Endodermal cell (in vitro differentiated cells): ENCODE measurements around the gene CLN3. TPM values are rescaled to one million over a fixed set of nuclear protein-coding genes. Genes with fewer than 3 reads are reported as not detected.

ENCODE experiments used
- DNase-seq: peaks from one replicate; pipeline ENCODE4 v3.0.0-alpha.2; 2017
- H3K27ac ChIP-seq: 2 replicates; pipeline ENCODE4 v1.5.1; 2013; ENCODE audit warnings: mild to moderate bottlenecking, low read depth, low read length, moderate library complexity
- H3K27me3 ChIP-seq: 2 replicates; pipeline ENCODE4 v1.6.1; 2013; ENCODE audit warnings: mild to moderate bottlenecking, low read length, moderate library complexity; ENCODE audit not compliant: insufficient read depth, control insufficient read depth, poor library complexity, severe bottlenecking
- H3K36me3 ChIP-seq: 2 replicates; pipeline ENCODE4 v1.7.0; 2013; ENCODE audit warnings: mild to moderate bottlenecking, low read length, moderate library complexity; ENCODE audit not compliant: control insufficient read depth, insufficient read depth
- H3K4me1 ChIP-seq: one replicate; pipeline ENCODE4 v1.7.0; 2013; ENCODE audit warnings: low read length; ENCODE audit not compliant: control insufficient read depth, insufficient read depth
- H3K4me3 ChIP-seq: 2 replicates; pipeline ENCODE4 v1.5.1; 2013; ENCODE audit warnings: mild to moderate bottlenecking, low read length, moderate library complexity
- H3K9ac ChIP-seq: 2 replicates; pipeline ENCODE4 v1.6.1; 2013; ENCODE audit warnings: mild to moderate bottlenecking, low read length, moderate library complexity; ENCODE audit not compliant: poor library complexity, severe bottlenecking; ENCODE audit errors: extremely low read depth
- H3K9me3 ChIP-seq: 2 replicates; pipeline ENCODE4 v1.6.1; 2013; ENCODE audit warnings: mild to moderate bottlenecking, low read length, moderate library complexity; ENCODE audit not compliant: control insufficient read depth
- H3K27ac Mint-ChIP-seq: 2 replicates; pipeline ENCODE4 v1.8.0; 2020; ENCODE audit warnings: mixed read lengths
- H3K27me3 Mint-ChIP-seq: 2 replicates; pipeline ENCODE4 v1.8.0; 2021; ENCODE audit warnings: mild to moderate bottlenecking, mixed read lengths; ENCODE audit not compliant: insufficient read depth
- H3K36me3 Mint-ChIP-seq: 2 replicates; pipeline ENCODE4 v1.8.0; 2020; ENCODE audit warnings: low read depth, mixed read lengths
- H3K4me1 Mint-ChIP-seq: 2 replicates; pipeline ENCODE4 v1.8.0; 2020; ENCODE audit warnings: mixed read lengths
- H3K4me3 Mint-ChIP-seq: 2 replicates; pipeline ENCODE4 v1.8.0; 2020; ENCODE audit warnings: mild to moderate bottlenecking, moderate library complexity, mixed read lengths
- H3K9me3 Mint-ChIP-seq: 2 replicates; pipeline ENCODE4 v1.8.0; 2020; ENCODE audit warnings: mild to moderate bottlenecking, mixed read lengths
- WGBS, 2 experiments: methylation state at CpG; one replicate each; pipeline versions ENCODE4 v1.1.5 to v1.1.7; 2013; ENCODE audit warnings: missing lambda C conversion rate in 2 of 2, mixed read lengths in 1 of 2; ENCODE audit not compliant: insufficient coverage in 1 of 2, insufficient read length in 1 of 2; 5-methylcytosine and 5-hydroxymethylcytosine counted together
- total RNA-seq, 2 donors: library from RNA; stranded (reverse); fragmentation: NEBNext Ultra II Directional in 1 of 2; extraction: Animal tissue kit (Norgen Biotek cat#: 25700) in 1 of 2; gene quantifications; 2 replicates in 1 of 2; 3 replicates in 1 of 2; pipeline ENCODE4 v1.2.1, GENCODE V29; 2021
- TF ChIP-seq, protein P1 (sequence below): fragments of 200-600 bp; sonication (generic); conservative IDR thresholded peaks from 2 replicates; pipeline ENCODE4 v1.5.0; 2021; ENCODE audit warnings: antibody characterized with exemption, mild to moderate bottlenecking

CLN3 gene
- total RNA-seq, 2 donors from 2014 or later: 29.9 to 30.2 TPM

DNA sequence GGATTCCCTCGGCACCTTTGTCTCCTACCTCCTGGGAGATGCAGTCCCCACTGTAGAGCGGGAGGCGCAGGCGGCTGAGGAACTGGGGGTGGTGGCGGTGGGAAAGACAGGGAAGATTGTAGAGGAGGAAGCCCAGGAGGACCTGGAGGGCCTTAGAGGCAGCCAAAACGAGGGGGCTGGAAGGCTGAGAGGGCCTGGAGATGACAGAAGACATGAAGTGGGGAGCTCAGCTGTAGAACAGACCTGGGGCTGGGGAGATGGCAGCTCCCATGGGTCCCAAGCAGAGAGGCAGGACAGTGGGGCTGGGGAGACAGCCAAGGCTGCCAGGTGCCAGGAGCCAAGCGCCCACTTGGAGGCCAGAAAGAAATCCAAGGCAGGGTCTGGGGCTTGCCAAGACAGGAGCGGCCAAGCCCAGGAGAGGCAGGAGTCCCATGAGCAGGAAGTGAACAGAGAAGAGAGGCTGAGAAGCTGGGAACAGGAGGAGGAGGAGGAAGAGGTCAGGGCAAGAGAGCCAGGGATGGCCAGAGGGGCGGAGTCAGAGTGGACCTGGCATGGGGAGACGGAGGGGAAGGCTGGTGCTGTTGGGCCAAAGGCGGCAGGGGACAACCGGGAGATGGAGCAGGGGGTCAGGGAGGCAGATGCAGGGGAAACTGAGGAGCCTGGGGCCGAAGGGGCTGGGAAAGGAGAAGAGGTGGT lies 3.4 kb upstream of the CLN3 start:
- H3K9me3 ChIP-seq: no peaks in the 10 kb centered on the region
- Mint-ChIP-seq H3K9me3 (no peaks in the 10 kb centered on the region), H3K4me3 (no peak overlapping the region), H3K4me1 (no peaks in the 10 kb centered on the region), H3K27ac (no peak overlapping the region), H3K36me3 (no peaks in the 10 kb centered on the region), H3K27me3 (peaks cover 4% of the 10 kb centered on the region)
- H3K9ac ChIP-seq: no peak overlapping the region
- H3K27me3 ChIP-seq: no peaks in the 10 kb centered on the region
- 88 to 90% methylated on average over 7 to 13 of the region's 13 CpGs for WGBS, 2 experiments
- H3K4me1 ChIP-seq: no peaks in the 10 kb centered on the region
- TF ChIP-seq, protein P1, sequence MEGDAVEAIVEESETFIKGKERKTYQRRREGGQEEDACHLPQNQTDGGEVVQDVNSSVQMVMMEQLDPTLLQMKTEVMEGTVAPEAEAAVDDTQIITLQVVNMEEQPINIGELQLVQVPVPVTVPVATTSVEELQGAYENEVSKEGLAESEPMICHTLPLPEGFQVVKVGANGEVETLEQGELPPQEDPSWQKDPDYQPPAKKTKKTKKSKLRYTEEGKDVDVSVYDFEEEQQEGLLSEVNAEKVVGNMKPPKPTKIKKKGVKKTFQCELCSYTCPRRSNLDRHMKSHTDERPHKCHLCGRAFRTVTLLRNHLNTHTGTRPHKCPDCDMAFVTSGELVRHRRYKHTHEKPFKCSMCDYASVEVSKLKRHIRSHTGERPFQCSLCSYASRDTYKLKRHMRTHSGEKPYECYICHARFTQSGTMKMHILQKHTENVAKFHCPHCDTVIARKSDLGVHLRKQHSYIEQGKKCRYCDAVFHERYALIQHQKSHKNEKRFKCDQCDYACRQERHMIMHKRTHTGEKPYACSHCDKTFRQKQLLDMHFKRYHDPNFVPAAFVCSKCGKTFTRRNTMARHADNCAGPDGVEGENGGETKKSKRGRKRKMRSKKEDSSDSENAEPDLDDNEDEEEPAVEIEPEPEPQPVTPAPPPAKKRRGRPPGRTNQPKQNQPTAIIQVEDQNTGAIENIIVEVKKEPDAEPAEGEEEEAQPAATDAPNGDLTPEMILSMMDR: no peak
- DNase-seq: no peak
- H3K36me3 ChIP-seq: no peaks in the 10 kb centered on the region
- no peak overlapping the region for H3K27ac ChIP-seq
- no peak overlapping the region for H3K4me3 ChIP-seq

- Histone ChIP-seq H3K27ac (no peak within 1 kb of the TSS), H3K4me3 (no peak within 1 kb of the TSS), H3K9ac (no peak within 1 kb of the TSS), H3K27me3 (no peaks in the 10 kb centered on the region), H3K9me3 (no peaks in the 10 kb centered on the region), H3K4me1 (no peaks in the 10 kb centered on the region), H3K36me3 (no peaks in the 10 kb centered on the region)
- H3K27me3 Mint-ChIP-seq: peaks cover 4% of the 10 kb centered on the region
- no peaks in the 10 kb centered on the region for H3K9me3 Mint-ChIP-seq
- peaks cover 1% of the 10 kb centered on the region for H3K36me3 Mint-ChIP-seq
- DNase-seq: no peak
- H3K27ac Mint-ChIP-seq: no peak within 1 kb of the TSS
- 85 to 93% methylated on average over 5 to 12 of the region's 12 CpGs for WGBS, 2 experiments
- H3K4me3 Mint-ChIP-seq: no peak within 1 kb of the TSS
- H3K4me1 Mint-ChIP-seq: no peaks in the 10 kb centered on the region
- TF ChIP-seq, protein P1: no peak
These were observed 2.4 kb upstream of the CLN3 start, which contains the start of gene APOBR for GRCh38 chr16:28494121-28494851. TSS of gene APOBR (plus strand) at chr16:28494643. CDS start at chr16:28494682, 39 bp downstream.

GRCh38 chr16:28492511-28492910 lies 637 bp upstream of the CLN3 start:
- Histone ChIP-seq H3K4me3 (peak overlapping the region; percentile 93), H3K36me3 (no peaks in the 10 kb centered on the region), H3K4me1 (no peaks in the 10 kb centered on the region), H3K9me3 (no peaks in the 10 kb centered on the region), H3K27ac (peak overlapping the region; percentile 93), H3K27me3 (no peaks in the 10 kb centered on the region), H3K9ac (peak overlapping the region; percentile 97)
- Mint-ChIP-seq H3K9me3 (no peaks in the 10 kb centered on the region), H3K27me3 (peaks cover 4% of the 10 kb centered on the region), H3K4me3 (peak overlapping the region; percentile 93), H3K36me3 (peaks cover 12% of the 10 kb centered on the region), H3K4me1 (no peaks in the 10 kb centered on the region), H3K27ac (peak overlapping the region; percentile 100)
- WGBS, 2 experiments: 51 to 100% methylated on average over 1 to 4 of the region's 4 CpGs
- TF ChIP-seq, protein P1: no peak
- no peak for DNase-seq
